Cardiac fibroblast (primary cell): Measurements from ENCODE around the gene ZNF80.
A peak's percentile ranks its signal among the peaks of the same experiment; 100 is the strongest.

ENCODE experiments used
- DNase-seq, 2 donors: peaks; one replicate each; pipeline versions ENCODE4 v3.0.0 to v3.0.0-alpha.2; 2010; ENCODE audit warnings: low read depth in 2 of 2
- H3K4me3 ChIP-seq, 2 donors: replicated peaks in 1 of 2; 1 replicate in 1 of 2; 2 replicates in 1 of 2; pipeline ENCODE4 v1.5.1; 2011; ENCODE audit warnings: low read depth in 2 of 2, low read length in 2 of 2, mild to moderate bottlenecking in 2 of 2, moderate library complexity in 1 of 2
- CTCF ChIP-seq: IDR thresholded peaks from one replicate; pipeline ENCODE4 v1.5.1; 2011; ENCODE audit warnings: low read depth, mild to moderate bottlenecking, low read length, inconsistent platforms

ZNF80 gene

DNA sequence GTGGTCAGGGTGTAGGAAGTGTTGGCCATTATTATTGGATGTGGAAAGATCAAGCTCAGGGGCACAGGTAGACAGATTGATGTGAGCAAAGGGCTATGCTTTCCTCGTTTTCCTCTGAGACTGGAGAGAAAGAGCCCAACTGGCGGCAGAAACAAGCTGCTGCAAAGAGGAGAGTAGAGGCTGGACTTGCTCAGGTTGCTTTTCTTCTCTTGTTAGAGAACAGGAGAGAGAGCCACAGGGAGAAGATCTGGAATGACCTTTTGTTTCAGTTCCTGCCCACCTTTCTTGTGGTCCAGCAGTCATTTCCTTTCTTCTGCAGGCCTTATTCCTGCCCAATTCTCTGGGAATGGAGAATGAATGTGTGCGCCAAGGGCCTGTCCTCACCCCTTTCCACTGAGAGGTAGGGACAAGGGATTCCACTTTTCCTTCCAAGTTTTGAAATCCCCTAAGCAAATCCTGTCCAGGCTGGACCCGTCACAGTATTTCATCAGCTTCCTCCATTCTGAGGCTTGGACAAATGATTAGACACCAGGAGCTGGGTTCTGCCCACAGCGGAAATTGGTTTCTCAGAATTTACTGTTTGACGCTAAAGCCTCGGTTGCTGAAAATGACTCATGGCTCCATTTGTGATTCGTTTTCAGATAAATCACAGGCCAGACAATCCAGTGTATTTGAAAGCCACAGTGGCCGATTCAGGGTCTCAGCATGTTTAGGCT lies 16.1 kb downstream of the ZNF80 start:
- H3K4me3 ChIP-seq: no peak overlapping the region
- peak; percentile 86 to 91 for DNase-seq
- TF ChIP-seq CTCF: no peak

DNA sequence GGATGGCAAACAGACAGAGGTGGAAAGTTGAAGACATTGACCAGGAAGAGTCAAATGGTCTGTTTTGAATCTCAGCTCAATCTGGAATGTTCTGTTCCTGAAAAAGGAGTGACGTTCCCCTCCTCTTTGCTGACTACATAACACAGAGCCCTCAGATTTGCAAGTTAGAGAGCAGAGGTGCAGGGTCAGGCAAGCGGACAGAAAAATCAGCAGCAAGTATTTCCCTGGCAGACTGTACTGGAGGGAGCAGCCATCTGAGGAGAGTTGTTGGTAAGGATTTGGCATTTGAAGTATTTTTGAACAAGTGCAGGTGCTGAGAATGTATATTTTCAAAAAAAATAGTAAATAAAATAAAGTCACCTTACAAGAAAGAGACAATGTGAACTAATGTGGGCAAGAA lies 17.6 kb downstream of the ZNF80 start:
- no peak for DNase-seq
- no peak overlapping the region for H3K4me3 ChIP-seq
- TF ChIP-seq CTCF: no peak

- no peak for DNase-seq
- H3K4me3 ChIP-seq: no peak overlapping the region
- TF ChIP-seq CTCF: no peak
These were observed 18.7 kb downstream of the ZNF80 start for GRCh38 chr3:114218578-114219185.

DNA sequence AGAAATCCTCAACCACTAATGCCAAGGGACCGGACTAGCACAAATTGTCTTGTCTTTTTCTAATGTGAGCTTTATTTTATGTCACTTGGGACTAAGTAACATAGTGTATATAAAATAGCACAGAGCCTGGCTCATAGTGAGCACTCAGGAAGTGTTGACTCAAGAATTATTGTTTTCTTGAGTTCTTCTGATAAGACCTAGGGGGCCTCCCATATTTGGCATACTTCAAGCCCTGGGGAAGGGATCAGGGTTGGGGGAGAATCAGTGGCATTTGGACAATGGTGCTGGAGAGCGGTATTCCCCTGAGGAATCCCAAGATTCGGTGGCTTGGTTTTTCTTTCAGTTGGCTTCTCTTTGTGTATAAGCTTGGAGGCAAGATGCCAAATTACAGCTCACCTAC lies 19.4 kb downstream of the ZNF80 start:
- H3K4me3 ChIP-seq: no peak overlapping the region
- peak; percentile 47 to 55 for DNase-seq

GRCh38 chr3:114217266-114217665 lies 20.1 kb downstream of the ZNF80 start:
- TF ChIP-seq CTCF: no peak
- peak in 1 of 2 donors; percentile 29 for DNase-seq
- no peak overlapping the region for H3K4me3 ChIP-seq

More for the DNA sequence above, 19.4 kb downstream of the ZNF80 start:
- no peak for TF ChIP-seq CTCF

DNA sequence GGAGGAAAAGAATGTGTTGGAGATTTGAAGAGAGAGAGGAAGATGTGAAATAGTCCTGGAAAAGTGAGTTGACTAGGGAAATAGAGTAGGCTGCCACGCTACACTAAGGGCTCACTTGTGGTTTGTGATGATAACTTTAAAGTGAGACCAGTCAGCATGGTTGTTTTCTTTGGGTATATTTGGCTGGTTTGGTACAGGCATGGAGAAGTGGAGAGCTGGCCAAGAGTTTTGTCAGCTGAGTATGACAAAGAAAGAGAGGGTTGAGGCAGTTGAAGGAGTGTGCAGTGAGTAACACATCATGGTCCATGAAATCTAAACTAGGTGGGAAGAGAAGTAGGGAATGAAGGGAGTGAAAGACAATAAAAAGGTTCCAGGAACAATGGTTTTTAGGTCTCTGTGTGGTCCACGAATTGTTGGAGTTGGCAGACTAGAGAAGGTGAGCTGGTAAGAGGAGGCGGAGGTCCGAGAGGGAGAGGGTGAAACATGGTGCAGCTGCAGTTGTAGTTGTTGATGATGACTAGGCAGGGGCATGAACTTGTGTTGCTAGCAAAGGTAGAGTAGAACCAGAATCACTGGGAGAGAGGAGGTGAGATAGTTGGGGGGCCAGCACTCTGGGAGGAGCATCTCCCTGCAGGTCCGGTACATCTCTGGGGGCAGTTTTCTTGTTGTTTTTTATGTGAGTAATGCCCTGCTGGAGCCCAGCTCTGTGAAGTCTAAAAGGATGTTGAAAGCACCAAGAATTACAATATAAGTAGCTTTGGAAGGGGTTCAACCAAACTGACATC lies 21.0 kb downstream of the ZNF80 start:
- TF ChIP-seq CTCF: no peak
- peak; percentile 23 to 81 for DNase-seq
- no peak overlapping the region for H3K4me3 ChIP-seq
